Lung (tissue), 12 donors: ENCODE data around the gene PEPD. TPM values are rescaled to one million over a fixed set of nuclear protein-coding genes. Genes with fewer than 3 reads are reported as not detected.

ENCODE experiments used
- ATAC-seq: fragments of 200-7000 bp; cut with Tn5 transposase; one replicate; pipeline ENCODE4 v1.9.1; 2020; ENCODE audit warnings: moderate number of reproducible peaks; ENCODE audit not compliant: insufficient read depth, low FRiP score
- DNase-seq, 3 donors: peaks; one replicate each; pipeline ENCODE4 v3.0.0-alpha.2; 2013 to 2017
- H3K27ac ChIP-seq, 2 donors: one replicate each; pipeline ENCODE4 v1.5.1; 2013; ENCODE audit warnings: mild to moderate bottlenecking in 2 of 2, moderate library complexity in 2 of 2, control low read depth in 1 of 2, inconsistent platforms in 1 of 2, low read depth in 1 of 2, low read length in 1 of 2
- H3K27me3 ChIP-seq, 3 donors: one replicate each; pipeline ENCODE4 v1.5.1; 2013; ENCODE audit warnings: low read length in 2 of 3; ENCODE audit not compliant: control insufficient read depth in 3 of 3, insufficient read depth in 3 of 3
- H3K36me3 ChIP-seq, 4 donors: one replicate each; pipeline ENCODE4 v1.5.1; 2013; ENCODE audit warnings: low read length in 4 of 4, mild to moderate bottlenecking in 1 of 4, moderate library complexity in 1 of 4; ENCODE audit not compliant: control insufficient read depth in 4 of 4, insufficient read depth in 4 of 4
- H3K4me1 ChIP-seq, 5 donors: one replicate each; pipeline ENCODE4 v1.5.1; 2013; ENCODE audit warnings: low read length in 5 of 5, mild to moderate bottlenecking in 2 of 5, moderate library complexity in 1 of 5; ENCODE audit not compliant: control insufficient read depth in 5 of 5, insufficient read depth in 5 of 5
- H3K4me3 ChIP-seq: one replicate; pipeline ENCODE4 v1.5.1; 2013; ENCODE audit warnings: mild to moderate bottlenecking, control low read depth, moderate library complexity
- H3K9ac ChIP-seq, 2 donors: one replicate each; pipeline ENCODE4 v1.5.1; 2013; ENCODE audit warnings: low read length in 2 of 2, control low read depth in 1 of 2; ENCODE audit not compliant: insufficient read depth in 1 of 2
- H3K9me3 ChIP-seq, 4 donors: one replicate each; pipeline ENCODE4 v1.5.1; 2013; ENCODE audit warnings: low read length in 3 of 4, mild to moderate bottlenecking in 1 of 4, moderate library complexity in 1 of 4; ENCODE audit not compliant: control insufficient read depth in 4 of 4, insufficient read depth in 3 of 4
- WGBS, 2 donors: extraction: QIAGEN DNeasy Blood & Tissue Kit; methylation state at CpG; one replicate each; pipeline ENCODE4 v1.1.7; 2013; 5-methylcytosine and 5-hydroxymethylcytosine counted together
- polyA plus RNA-seq, 2 donors: library from polyadenylated mRNA; stranded (reverse); fragments of 200-250 nt; gene quantifications; one replicate each; pipeline ENCODE4 v1.2.1, GENCODE V29; 2013
- total RNA-seq, 2 donors: library from RNA; depleted of rRNA in 1 of 2; stranded (reverse); fragments of >200 nt in 1 of 2; gene quantifications; one replicate each; pipeline ENCODE4 v1.2.1, GENCODE V29; 2014 to 2021
- TF ChIP-seq, protein P1 (sequence below): IDR thresholded peaks from 2 replicates; pipeline ENCODE4 v1.5.1; 2012; ENCODE audit warnings: mild to moderate bottlenecking; ENCODE audit errors: control extremely low read depth, extremely low read depth
- donor health status: control.
- donor health status: control.
- donor health status: Bipolar disorder and iron deficiency.
- donor health status: healthy.
- donor health status: DM: yes; HTN: yes; CAD: no.

The PEPD gene
- total and polyA plus RNA-seq, 4 donors = 29.6 to 88.2 (median 73.4) TPM

GRCh38 chr19:33446330-33447293 lies 75.0 kb downstream of the PEPD start:
- DNase-seq = no peak
- H3K36me3 ChIP-seq = peaks cover 0 to 2% (median 0%) of the 10 kb centered on the region in 4 donors
- no peak overlapping the region for H3K27ac ChIP-seq
- H3K9me3 ChIP-seq = no peaks in the 10 kb centered on the region
- no peak for ATAC-seq
- no peaks in the 10 kb centered on the region for H3K4me1 ChIP-seq
- H3K4me3 ChIP-seq = no peak overlapping the region
- TF ChIP-seq, protein P1, sequence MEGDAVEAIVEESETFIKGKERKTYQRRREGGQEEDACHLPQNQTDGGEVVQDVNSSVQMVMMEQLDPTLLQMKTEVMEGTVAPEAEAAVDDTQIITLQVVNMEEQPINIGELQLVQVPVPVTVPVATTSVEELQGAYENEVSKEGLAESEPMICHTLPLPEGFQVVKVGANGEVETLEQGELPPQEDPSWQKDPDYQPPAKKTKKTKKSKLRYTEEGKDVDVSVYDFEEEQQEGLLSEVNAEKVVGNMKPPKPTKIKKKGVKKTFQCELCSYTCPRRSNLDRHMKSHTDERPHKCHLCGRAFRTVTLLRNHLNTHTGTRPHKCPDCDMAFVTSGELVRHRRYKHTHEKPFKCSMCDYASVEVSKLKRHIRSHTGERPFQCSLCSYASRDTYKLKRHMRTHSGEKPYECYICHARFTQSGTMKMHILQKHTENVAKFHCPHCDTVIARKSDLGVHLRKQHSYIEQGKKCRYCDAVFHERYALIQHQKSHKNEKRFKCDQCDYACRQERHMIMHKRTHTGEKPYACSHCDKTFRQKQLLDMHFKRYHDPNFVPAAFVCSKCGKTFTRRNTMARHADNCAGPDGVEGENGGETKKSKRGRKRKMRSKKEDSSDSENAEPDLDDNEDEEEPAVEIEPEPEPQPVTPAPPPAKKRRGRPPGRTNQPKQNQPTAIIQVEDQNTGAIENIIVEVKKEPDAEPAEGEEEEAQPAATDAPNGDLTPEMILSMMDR = no peak
- no peak overlapping the region for H3K9ac ChIP-seq
- 94% methylated on average over 23 of the region's 23 CpGs for WGBS, 2 donors
- H3K27me3 ChIP-seq = no peaks in the 10 kb centered on the region

GRCh38 chr19:33445442-33446329 lies 75.9 kb downstream of the PEPD start:
- Histone ChIP-seq H3K9me3 (no peaks in the 10 kb centered on the region), H3K9ac (no peak overlapping the region), H3K36me3 (peaks cover 0 to 2% (median 0%) of the 10 kb centered on the region in 4 donors), H3K27ac (no peak overlapping the region), H3K4me3 (no peak overlapping the region), H3K4me1 (no peaks in the 10 kb centered on the region), H3K27me3 (no peaks in the 10 kb centered on the region)
- DNase-seq (no peak), ATAC-seq (no peak)
- TF ChIP-seq, protein P1 = no peak
- WGBS, 2 donors = 93 to 94% methylated on average over 17 of the region's 17 CpGs

DNA sequence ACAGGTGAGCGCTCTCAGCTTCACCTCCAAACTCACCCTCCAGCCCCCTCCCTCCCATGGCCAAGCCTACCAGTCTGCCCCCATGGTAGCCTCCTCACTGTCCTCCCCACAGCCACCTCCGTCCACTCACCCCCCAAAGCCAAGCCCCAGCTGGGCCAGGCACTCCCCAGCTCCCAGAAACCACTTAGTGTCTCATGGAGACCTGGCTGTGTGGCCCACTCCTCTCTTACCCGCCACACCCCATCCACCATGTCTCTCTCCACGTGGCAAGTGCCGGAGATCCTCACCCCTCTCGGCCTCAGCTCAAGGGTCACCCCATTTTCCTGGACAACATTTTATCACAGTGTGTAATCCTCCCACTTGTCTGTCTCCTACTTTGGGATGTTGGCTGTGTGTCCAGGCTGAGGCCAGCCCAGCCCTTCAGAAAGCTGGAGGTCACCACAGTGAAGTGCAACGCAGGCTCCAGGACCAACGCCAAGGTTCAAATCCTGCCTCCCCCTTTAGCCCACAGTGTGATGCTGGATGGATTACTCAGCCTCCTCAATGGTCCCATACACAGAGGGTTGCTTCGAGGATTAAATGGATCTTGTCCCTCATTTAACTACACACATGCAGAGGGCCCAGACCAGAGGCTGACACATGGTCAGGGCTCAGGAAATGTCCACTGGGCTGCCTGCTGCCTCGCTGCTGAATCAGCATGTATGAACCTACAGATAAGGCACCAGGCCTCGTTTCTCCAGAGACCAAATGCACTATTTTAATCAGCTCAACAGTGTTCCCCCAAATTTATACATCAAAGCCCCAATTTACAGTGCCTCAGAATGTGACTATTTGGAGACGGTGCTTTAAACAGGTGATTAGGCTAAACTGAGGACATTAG lies 76.8 kb downstream of the PEPD start:
- no peaks in the 10 kb centered on the region for H3K9me3 ChIP-seq
- no peaks in the 10 kb centered on the region for H3K27me3 ChIP-seq
- peaks cover 0 to 3% (median 0%) of the 10 kb centered on the region in 4 donors for H3K36me3 ChIP-seq
- no peak overlapping the region for H3K4me3 ChIP-seq
- H3K27ac ChIP-seq = no peak overlapping the region
- DNase-seq (no peak), ATAC-seq (no peak)
- 92 to 96% methylated on average over 12 of the region's 12 CpGs for WGBS, 2 donors
- no peak overlapping the region for H3K9ac ChIP-seq
- no peaks in the 10 kb centered on the region for H3K4me1 ChIP-seq
- TF ChIP-seq, protein P1 = no peak
